DND-41 (cell line): Measurements from ENCODE around the gene PGBD2.

Source experiments
- CTCF ChIP-seq: IDR thresholded peaks from 2 replicates; pipeline ENCODE4 v1.5.1; 2012; ENCODE audit warnings: borderline replicate concordance, low read length, moderate library complexity, mild to moderate bottlenecking; ENCODE audit not compliant: poor library complexity, severe bottlenecking; ENCODE audit errors: extremely low read depth
- EZH2 ChIP-seq: IDR thresholded peaks from 3 replicates; pipeline ENCODE4 v1.6.1; 2012; ENCODE audit warnings: borderline replicate concordance, low read depth, mild to moderate bottlenecking, moderate library complexity, low read length, inconsistent platforms; ENCODE audit not compliant: severe bottlenecking

GRCh38 chr1:248894837-248895236 lies 11.2 kb upstream of the PGBD2 start:
- TF ChIP-seq CTCF (no peak), EZH2 (no peak)
